CD4-positive, alpha-beta T cell treated with Interleukin-4 for 4 hours (primary cell): ENCODE measurements around the gene BCL2.
A peak's percentile ranks its signal among the peaks of the same experiment; 100 is the strongest.

Experiments
- DNase-seq: peaks from one replicate; pipeline ENCODE4 v3.0.0-alpha.2; 2020

The BCL2 gene

DNA sequence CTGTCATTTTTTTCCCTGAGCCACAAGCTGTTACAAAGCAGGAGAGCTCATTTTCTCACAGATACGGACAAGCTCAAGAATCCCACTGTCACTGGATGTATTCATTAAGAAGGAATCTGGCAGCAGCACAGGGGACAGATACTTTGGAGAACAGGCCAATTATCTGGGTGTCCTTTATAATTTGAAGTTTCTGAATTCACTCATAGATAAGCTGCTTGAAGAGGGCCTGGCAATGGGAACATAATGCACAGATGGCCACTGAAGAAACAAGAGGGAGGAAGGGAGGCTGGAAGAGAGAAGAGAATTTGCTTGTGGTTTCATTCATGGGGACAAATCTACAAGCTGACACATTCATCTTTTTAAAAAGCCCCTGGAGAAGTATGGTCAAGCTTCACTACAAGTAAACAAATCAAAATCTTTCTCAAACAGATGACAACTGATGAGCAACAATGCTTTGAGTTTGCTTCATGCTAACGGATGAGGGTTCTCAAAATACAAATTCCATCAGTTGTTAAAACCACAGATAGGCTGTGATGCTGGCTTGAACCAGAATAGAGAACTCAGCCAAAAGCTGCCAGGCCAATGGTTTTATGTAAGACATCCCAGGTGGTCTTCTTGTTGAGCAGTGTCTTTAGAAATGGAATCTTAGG lies 11.9 kb downstream of the BCL2 start:
- no peak for DNase-seq

DNA sequence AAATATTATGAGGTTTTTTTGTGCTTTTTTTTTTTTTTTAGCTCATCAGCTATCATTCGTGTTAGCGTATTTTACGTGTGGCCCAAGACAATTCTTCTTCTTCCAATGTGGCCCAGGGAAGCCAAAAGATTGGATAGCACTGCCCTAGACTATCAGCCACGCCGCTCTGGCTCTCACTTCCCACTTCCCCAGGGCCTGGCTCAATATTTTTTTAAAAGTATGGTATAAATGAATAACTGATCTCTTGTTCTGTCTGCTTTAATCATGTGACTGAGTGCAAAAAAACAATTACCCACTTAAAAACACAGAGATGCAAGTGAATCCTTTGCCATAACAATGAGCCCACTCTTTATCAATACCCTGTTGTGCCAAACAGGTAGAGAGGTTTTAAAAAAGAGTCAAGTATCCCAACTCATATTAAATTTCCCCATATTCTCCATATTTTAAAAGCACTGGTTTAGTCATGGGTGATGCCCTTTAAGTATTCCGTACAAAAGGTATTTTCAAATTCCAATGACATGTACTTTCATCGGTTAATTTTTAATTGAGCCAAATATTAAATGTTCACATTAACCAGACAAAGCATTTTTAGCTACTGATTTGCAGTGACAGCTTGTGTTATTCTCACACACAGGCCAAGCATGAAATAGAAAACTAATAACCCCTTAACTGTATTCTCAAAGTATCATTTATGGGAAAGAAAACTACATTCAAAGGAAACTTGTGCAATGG lies 12.6 kb downstream of the BCL2 start:
- DNase-seq, result no peak

DNA sequence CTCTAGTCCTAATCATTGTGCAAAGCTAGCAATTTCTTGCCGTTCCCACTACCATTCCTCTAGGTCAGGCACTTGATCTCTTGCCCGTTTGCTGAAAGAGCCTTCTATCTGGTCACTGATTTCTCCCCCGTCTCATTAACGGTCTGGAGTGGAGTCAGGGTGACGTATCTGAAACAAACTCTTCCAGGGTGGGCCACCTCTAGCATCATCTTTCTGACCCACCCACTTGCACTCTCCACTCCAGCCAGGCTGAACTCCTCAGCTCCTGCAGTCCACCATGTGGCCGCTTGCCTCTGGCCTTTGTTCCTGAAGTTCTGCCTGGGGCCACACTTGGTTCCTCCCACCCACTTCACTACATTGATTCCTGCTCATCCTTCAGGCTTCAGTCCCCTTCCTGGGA lies 13.3 kb downstream of the BCL2 start:
- DNase-seq, result no peak

- no peak for DNase-seq
Measured at GRCh38 chr18:63303547-63303946, 16.0 kb downstream of the BCL2 start.

- DNase-seq, result peak; percentile 54
Measured at GRCh38 chr18:63302636-63303405, 16.7 kb downstream of the BCL2 start.

- DNase-seq, result no peak
Measured at GRCh38 chr18:63302220-63302619, 17.3 kb downstream of the BCL2 start.

DNA sequence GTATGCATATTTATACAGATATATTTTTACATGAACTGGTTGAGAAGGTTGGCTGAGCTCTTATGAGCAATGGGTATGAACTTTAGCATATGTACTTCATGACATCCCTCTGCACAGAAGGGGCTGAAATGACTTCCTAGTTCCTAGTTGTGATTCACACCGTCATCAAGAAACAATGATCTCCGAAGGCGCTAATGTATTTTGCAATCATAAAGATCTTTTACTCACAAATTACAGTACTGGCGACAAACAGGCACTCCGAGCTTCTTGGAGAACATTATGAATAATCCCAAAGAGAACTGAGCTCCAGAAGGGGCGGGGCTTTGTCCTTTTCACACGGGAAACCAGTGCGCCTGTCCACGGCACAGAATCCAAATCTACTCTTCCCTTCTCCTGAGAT lies 18.1 kb downstream of the BCL2 start:
- DNase-seq, result no peak

GRCh38 chr18:63299837-63300745 lies 19.5 kb downstream of the BCL2 start:
- peak; percentile 65 for DNase-seq

GRCh38 chr18:63298400-63299365 lies 20.9 kb downstream of the BCL2 start:
- peak; percentile 43 for DNase-seq

- DNase-seq, result no peak
Measured at GRCh38 chr18:63297687-63298399, 21.7 kb downstream of the BCL2 start.

DNA sequence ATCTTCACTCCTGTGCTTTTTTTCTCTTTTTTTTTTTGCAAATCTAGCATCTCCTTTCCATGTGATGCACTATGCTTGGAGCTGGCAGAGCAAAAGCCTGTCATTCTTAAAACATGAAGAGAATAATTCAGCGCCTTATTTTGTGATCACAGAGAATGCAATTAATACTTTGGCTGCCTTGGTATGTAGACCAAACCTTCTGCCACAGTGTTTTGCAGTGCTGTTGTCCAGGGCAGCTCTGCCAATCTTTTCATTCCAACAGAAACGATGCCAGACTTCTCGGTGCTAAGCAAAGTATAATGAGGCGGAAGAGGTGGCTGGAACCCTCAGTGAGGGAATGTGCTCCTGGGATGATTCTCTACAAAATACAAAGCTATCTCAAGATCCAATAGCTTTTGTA lies 25.6 kb downstream of the BCL2 start:
- no peak for DNase-seq

DNA sequence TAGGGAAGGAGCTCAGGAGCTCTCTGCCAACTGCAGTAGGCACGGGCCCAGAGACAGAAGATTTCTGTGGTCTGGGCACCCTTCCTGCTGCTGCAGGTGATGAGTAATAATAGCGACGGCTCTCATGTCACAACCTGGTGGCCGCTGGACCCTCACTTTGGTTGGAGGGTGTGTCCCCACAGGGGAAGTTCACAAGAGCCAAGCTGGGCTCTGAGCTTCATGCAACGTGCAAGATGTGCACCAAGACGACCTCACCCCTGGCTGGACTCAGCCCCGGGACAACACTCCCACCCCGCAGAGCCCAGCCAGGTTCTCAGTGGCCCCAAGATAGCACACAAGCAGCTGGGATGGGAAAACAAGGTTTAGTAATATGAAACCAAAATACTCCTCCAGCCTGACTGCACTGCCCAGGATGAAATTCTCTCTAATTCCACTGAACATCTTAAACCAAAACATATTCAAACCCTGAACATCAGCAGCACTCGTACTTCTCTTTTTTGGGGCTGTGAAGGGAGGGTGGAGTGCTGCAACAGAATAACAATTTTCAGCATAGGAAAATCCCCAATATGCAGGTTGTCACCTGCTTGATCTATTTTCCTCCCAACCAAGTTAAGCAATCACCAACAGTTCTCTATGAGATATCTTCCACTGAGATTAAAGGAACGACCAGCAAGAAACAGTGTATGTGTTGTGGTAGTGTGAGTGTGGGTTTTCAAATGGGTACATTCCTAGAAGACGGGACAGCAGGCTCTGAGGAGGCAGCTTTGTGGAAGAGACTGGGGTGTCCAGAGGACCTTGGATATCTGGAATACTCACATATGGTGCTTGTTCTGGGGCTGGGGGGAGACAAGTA lies 26.5 kb downstream of the BCL2 start:
- peak; percentile 61 for DNase-seq

DNA sequence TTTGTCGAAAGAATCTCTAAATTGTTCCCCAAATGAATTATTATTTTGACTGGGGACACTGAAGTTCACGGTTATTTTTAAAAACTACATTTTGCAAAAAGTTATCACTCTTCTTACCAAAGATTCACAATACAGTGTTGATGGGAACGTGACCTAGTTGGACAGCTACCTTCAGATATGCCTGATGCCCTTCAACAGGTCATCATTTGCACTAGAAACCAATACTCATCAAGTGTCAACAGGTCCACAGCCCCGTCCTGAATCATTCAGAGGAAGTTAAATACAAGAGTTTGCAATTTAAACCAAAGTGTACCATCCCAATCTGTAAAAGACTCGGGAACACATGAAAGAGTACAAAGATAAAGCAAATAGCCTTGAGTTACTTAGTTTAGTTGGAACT lies 28.3 kb downstream of the BCL2 start:
- DNase-seq, result no peak

DNA sequence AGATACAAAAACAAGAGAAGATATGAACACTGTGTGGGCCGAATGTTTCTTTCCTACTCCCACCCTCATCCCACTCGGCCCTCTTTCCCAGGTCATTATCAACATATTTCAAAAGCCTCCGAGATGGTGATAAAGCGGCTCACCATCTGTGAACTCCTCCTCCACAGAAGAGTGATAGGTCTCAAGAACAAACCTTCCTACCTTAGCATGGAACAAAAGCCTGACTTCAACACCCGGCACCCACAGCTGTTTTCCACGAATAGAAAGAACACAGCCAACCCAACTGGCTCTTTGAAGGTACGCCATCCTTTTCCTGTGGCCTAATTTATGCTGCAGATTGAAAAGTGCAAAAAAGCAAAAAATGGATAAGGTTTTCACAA lies 28.8 kb downstream of the BCL2 start:
- DNase-seq, result peak; percentile 51

DNA sequence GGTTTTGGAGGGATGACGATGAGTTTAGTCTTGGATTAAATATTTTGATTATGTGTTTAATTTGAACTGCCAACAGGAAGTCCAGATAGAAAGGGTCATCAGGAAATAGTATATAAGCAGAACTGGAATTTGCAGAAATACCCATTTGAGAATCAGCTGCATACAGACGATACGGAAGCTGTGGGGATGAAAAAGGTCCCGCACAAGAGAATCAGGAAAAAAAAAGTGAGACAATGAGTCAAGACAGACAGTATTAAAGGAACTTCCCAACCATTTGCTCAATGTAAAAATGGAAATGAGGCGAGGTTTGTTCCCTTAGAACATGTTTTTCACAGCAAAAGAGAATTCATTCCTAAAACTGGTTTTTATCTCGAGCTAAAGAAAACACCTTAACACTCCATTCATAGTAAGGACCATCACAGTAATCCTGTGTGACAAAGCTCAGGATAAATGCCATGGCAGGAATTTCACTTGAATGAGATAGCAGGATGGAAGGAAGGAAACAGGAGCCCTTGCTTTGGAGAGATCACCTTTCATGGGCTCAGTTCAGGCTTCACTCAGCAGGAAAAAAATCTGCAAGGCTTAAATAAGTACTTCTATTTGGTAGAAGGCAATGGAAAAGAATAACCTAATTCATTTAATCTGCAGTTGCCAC lies 29.3 kb downstream of the BCL2 start:
- no peak for DNase-seq

DNA sequence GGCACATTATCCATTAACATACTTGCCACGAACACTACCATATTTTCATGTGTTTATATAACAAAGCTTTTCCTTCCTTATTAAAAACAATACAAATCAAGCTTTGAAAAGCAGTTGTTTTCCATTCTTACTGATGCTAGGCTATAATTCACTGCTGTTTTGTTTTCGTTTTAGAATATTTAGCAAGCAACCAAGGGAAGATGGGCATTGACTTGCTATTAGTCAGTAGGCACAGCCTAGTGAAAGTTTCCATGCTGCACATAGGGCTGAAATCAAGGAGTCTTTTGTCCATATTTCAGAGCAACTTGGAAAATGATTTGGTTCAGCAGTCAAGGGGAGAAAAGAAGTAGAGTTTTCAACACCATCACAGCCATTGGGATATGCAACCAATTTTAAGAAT lies 31.3 kb downstream of the BCL2 start:
- DNase-seq, result no peak

- no peak for DNase-seq
Measured at GRCh38 chr18:63287691-63288220, 31.8 kb downstream of the BCL2 start.

DNA sequence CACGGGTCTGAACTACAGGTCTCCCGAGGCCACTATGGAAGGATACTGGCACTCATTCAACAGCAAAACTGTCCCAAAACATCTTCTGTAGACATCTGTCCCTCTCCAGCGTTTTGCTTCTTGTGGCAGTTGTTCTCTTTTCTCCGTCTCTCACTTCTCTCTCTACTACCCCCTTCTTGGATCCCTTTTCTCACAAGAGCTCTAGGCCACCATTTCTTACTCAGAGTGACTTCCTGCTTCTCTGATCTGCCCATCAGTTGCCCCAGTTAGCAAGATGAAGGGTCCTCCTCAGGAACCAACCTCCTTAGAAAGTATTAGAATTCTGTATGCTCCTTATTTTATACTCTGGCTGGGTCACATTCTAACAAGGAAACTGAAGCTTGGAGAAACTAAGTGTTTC lies 32.6 kb downstream of the BCL2 start:
- DNase-seq, result no peak
